Suprapubic skin (tissue), 4 donors: ENCODE measurements around the gene PLXNA2. TPM values are rescaled to one million over a fixed set of nuclear protein-coding genes. Genes with fewer than 3 reads are reported as not detected.

Experiments
- DNase-seq, 2 donors: peaks; one replicate each; pipeline ENCODE4 v3.0.0-alpha.2; 2019; ENCODE audit warnings: low spot score in 2 of 2
- H3K27ac ChIP-seq: fragments of 200-600 bp; sonication (generic); one replicate; pipeline ENCODE4 v1.5.1; 2019
- H3K27me3 ChIP-seq: fragments of 200-600 bp; sonication (generic); one replicate; pipeline ENCODE4 v1.5.1; 2019
- H3K36me3 ChIP-seq: fragments of 200-600 bp; sonication (generic); one replicate; pipeline ENCODE4 v1.5.1; 2019
- H3K4me1 ChIP-seq: fragments of 200-600 bp; sonication (generic); one replicate; pipeline ENCODE4 v1.5.1; 2019
- H3K4me3 ChIP-seq: fragments of 200-600 bp; sonication (generic); one replicate; pipeline ENCODE4 v1.5.1; 2019; ENCODE audit warnings: mild to moderate bottlenecking
- H3K9me3 ChIP-seq: fragments of 200-600 bp; sonication (generic); one replicate; pipeline ENCODE4 v1.5.1; 2019
- EP300 ChIP-seq: sonication (generic); formaldehyde crosslinking; IDR thresholded peaks from one replicate; pipeline ENCODE4 v1.6.1; 2017; ENCODE audit warnings: antibody characterized with exemption
- POLR2A ChIP-seq, 2 donors: fragments of 450-650 bp; IDR thresholded peaks; one replicate each; pipeline ENCODE4 v1.6.1; 2017; ENCODE audit warnings: antibody characterized with exemption in 2 of 2, mild to moderate bottlenecking in 2 of 2, moderate library complexity in 2 of 2
- POLR2AphosphoS5 ChIP-seq, 3 donors: sonication (generic); formaldehyde crosslinking; IDR thresholded peaks; one replicate each; pipeline ENCODE4 v1.6.1; 2017; ENCODE audit warnings: antibody characterized with exemption in 3 of 3
- WGBS: methylation state at CpG from one replicate; pipeline ENCODE4 v1.1.5; 2018; 5-methylcytosine and 5-hydroxymethylcytosine counted together
- total RNA-seq, 4 donors: library from RNA; depleted of rRNA; stranded (reverse); fragments of >200 nt; gene quantifications; one replicate each; pipeline ENCODE4 v1.1.0, GENCODE V29; 2016
- TF ChIP-seq, protein P1 (sequence below), 2 donors: fragments of 200-600 bp in 1 of 2; fragments of 450-650 bp in 1 of 2; sonication (generic) in 1 of 2; IDR thresholded peaks; one replicate each; pipeline ENCODE4 v1.5.1; 2016 to 2019; ENCODE audit warnings: antibody characterized with exemption in 2 of 2, mild to moderate bottlenecking in 1 of 2, moderate library complexity in 1 of 2

PLXNA2 gene
- total RNA-seq, 4 donors from 2014 or later, result 35.3 to 53.9 (median 45.7) TPM

DNA sequence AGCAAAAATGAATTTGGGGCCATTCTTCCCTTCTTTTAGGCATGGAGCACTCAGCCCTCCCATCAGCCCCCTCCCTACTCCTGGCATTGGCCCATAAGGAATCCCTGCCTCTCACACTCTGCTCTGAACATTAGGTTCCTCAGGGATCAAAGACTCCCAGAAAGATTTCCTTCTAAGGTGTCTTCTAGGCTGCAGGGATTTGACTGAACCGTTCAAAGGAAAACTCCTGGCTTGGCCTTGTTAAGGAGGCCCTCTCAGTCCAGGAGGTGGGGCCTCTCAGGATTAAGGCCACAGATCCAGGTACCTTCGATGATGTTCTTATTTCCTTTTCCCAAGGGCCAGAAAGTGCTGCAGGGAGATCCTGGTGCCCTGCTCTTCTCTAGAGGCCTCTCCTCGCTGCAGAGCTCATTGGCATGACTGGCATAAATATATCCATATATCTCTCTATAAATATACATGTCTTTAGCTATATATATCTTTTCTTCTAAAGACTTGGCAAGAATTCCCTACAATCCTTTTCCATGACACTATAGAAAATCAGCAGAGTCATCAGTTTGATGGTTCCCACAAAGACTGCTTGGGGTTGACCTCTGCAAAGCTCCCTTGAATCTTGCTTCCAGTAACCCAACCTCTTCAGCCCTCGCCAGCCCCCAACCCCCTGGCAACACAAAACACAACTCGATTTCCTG, 59.1 kb downstream of the PLXNA2 start:
- H3K4me1 ChIP-seq, result peaks cover 46% of the 10 kb centered on the region
- TF ChIP-seq POLR2A (IDR thresholded peaks at IDR 0.05), result no peak
- TF ChIP-seq, protein P1, sequence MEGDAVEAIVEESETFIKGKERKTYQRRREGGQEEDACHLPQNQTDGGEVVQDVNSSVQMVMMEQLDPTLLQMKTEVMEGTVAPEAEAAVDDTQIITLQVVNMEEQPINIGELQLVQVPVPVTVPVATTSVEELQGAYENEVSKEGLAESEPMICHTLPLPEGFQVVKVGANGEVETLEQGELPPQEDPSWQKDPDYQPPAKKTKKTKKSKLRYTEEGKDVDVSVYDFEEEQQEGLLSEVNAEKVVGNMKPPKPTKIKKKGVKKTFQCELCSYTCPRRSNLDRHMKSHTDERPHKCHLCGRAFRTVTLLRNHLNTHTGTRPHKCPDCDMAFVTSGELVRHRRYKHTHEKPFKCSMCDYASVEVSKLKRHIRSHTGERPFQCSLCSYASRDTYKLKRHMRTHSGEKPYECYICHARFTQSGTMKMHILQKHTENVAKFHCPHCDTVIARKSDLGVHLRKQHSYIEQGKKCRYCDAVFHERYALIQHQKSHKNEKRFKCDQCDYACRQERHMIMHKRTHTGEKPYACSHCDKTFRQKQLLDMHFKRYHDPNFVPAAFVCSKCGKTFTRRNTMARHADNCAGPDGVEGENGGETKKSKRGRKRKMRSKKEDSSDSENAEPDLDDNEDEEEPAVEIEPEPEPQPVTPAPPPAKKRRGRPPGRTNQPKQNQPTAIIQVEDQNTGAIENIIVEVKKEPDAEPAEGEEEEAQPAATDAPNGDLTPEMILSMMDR (IDR thresholded peaks at IDR 0.05), result no peak
- no peak for TF ChIP-seq POLR2AphosphoS5 (IDR thresholded peaks at IDR 0.05)
- TF ChIP-seq EP300, result no peak
- H3K27ac ChIP-seq, result peak overlapping the region; percentile 57
- H3K27me3 ChIP-seq, result no peaks in the 10 kb centered on the region
- no peak overlapping the region for H3K4me3 ChIP-seq
- no peaks in the 10 kb centered on the region for H3K9me3 ChIP-seq
- H3K36me3 ChIP-seq, result no peaks in the 10 kb centered on the region
- DNase-seq, result no peak
- 54% methylated on average over 5 of the region's 5 CpGs for WGBS

DNA sequence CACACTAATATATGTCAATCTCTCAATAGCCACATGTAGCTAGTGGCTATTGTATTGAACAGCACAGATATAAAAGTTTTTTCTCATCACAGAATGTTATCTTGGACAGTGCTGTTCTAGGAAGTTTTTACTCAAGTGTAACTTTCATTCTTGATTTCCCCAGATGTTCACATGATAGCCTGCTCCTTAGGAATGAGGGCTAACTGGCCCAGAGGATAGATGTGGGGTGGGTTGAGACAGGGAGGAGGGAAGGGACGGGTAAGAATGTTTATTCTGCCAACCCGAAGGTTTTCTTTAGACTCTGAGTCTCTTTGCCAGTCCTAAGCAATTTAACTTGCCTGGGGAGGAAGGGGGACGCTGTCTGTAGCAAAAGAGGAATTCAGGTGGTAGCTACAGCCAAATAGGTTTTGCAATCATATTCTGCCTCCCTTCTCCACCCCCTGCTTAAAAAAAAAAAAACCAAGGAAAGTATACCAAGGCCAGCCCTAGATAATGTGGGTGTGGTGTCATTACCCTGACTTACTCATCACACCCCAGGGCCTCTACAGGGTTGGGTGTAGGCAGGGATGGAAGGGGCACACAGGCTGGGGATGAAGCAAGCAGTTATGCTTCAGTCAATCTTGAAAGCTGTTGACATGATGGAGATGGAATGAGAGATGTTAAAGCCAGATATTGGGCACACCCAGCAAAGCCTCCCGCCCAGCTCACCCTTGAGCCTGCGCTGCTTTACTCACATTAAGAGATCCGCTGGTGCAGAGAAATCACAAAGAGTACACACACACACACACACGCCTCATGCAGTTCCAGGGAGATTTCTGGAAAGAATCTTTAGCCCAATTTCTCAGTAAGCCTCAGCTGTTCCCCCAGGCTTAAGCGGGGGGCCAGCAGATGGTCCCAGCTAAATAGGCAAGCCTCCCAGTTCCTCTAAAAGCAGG, 59.9 kb downstream of the PLXNA2 start:
- Histone ChIP-seq H3K27ac (peak overlapping the region; percentile 57), H3K4me3 (no peak overlapping the region), H3K9me3 (no peaks in the 10 kb centered on the region), H3K27me3 (no peaks in the 10 kb centered on the region), H3K4me1 (peaks cover 53% of the 10 kb centered on the region), H3K36me3 (no peaks in the 10 kb centered on the region)
- 38% methylated on average over 8 of the region's 8 CpGs for WGBS
- peak in 1 of 2 donors; percentile 81 for DNase-seq
- TF ChIP-seq POLR2AphosphoS5 (IDR thresholded peaks at IDR 0.05), result peak in 1 of 3 donors; percentile 50
- TF ChIP-seq POLR2A (IDR thresholded peaks at IDR 0.05), result no peak

DNA sequence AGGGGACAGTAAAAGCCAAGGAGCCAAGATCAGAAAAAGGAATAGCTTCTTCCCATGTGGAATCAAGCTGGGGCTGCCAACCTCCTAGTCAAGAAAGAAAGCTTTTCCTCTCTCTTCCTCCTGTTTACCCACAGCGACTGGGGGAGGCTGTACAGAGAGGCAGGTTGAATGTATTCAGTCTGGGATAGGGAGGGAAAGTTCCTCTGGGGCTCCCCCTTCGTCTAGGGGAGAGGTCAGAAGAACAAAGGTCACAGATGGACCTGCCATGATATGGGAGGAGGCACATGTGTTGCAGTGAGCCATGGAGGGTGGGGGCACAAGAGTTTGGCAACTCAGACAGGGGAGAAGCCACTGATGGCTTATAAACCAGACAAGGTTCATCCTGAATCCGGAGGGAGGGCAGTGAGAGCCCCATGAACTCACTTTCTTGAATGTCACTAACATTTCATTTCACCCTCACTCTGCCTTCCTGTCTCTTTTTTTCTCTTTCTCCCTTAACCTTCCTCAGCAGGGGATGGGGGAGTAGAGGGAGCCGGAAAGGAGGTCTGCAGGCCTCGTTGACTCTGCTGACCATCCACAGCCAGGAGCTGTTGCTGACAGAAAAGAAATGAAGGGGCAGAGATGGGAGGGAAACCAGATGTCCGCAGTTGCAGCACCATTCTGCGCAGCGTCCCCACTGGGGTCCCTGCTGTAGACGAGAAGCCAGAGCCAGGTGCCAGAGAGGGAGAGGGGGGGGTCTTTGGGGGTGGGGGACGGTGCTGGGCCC, 61.1 kb downstream of the PLXNA2 start:
- no peak for DNase-seq
- Histone ChIP-seq H3K36me3 (no peaks in the 10 kb centered on the region), H3K27me3 (no peaks in the 10 kb centered on the region), H3K27ac (no peak overlapping the region), H3K4me1 (peaks cover 59% of the 10 kb centered on the region), H3K4me3 (no peak overlapping the region), H3K9me3 (no peaks in the 10 kb centered on the region)
- no peak for TF ChIP-seq POLR2AphosphoS5 (IDR thresholded peaks at IDR 0.05)
- WGBS, result 71% methylated on average over 8 of the region's 10 CpGs

DNA sequence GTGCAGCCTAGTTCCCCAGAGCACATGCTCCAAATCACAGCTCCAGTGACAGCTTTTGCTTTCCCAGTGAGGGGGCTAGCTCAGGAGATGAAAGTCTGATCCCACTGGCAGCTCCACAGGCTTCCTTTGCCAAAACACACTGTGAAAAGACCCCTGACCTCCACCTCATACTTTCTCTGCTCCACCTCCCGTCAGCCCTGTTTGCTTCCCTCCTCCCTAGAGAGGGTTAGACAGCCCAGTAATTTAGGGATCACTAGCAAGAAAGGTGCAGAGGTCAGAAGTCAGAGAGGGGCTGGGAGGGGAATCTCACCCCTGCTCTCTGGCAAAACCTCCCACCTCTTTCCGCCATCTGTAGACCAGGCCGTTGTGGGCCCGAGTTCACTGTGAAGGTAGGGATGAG, 62.8 kb downstream of the PLXNA2 start:
- WGBS, result 89% methylated on average over 4 of the region's 4 CpGs
- H3K4me3 ChIP-seq, result no peak overlapping the region
- H3K27me3 ChIP-seq, result no peaks in the 10 kb centered on the region
- no peaks in the 10 kb centered on the region for H3K36me3 ChIP-seq
- no peak overlapping the region for H3K27ac ChIP-seq
- H3K4me1 ChIP-seq, result peaks cover 65% of the 10 kb centered on the region
- no peaks in the 10 kb centered on the region for H3K9me3 ChIP-seq
- TF ChIP-seq POLR2A (IDR thresholded peaks at IDR 0.05), result no peak
- no peak for TF ChIP-seq POLR2AphosphoS5 (IDR thresholded peaks at IDR 0.05)
- no peak for TF ChIP-seq EP300
- TF ChIP-seq, protein P1 (IDR thresholded peaks at IDR 0.05), result no peak
- no peak for DNase-seq

DNA sequence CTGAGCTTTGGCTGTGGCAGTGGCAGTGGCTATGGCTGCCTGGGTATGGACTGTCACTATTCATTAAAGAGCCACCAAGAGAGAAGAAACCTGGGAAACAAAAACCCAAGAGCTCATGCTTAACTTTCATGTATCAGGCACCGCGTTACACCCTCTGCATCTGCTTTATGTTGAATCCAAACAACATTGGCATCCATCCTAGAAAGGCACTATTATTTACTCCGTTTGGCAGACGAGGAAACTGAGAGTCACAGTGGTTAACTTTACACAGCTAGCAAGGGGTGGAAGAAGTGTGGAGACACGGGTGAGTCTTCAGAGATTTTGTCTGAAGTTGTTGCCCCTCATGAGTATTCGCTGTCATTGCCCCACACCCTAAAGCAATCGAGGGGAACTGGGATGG, 63.8 kb downstream of the PLXNA2 start:
- H3K27ac ChIP-seq, result no peak overlapping the region
- no peak for DNase-seq
- H3K4me1 ChIP-seq, result peaks cover 62% of the 10 kb centered on the region
- H3K36me3 ChIP-seq, result no peaks in the 10 kb centered on the region
- 64% methylated on average over 7 of the region's 7 CpGs for WGBS
- no peaks in the 10 kb centered on the region for H3K9me3 ChIP-seq
- no peaks in the 10 kb centered on the region for H3K27me3 ChIP-seq
- TF ChIP-seq POLR2AphosphoS5 (IDR thresholded peaks at IDR 0.05) (no peak), POLR2A (IDR thresholded peaks at IDR 0.05) (no peak), EP300 (no peak)
- TF ChIP-seq, protein P1 (IDR thresholded peaks at IDR 0.05), result no peak
- no peak overlapping the region for H3K4me3 ChIP-seq
